Measurements from ENCODE around the gene CALN1.

GRCh38 chr7:72404743-72405142 is 7.4 kb downstream of the CALN1 start:
- TF ChIP-seq GATA3 (IDR thresholded peaks at IDR 0.05; ENCODE audit: low read depth, low read length) (no peak), GATA2 (IDR thresholded peaks at IDR 0.05; ENCODE audit: low read depth, low read length) (no peak)

All from SH-SY5Y (cell line).